GM12801 (cell line): ENCODE data around the gene ANTXR1.

ENCODE experiments used
- TF ChIP-seq, protein P1 (sequence below): IDR thresholded peaks from one replicate; pipeline ENCODE4 v1.5.1; 2011; ENCODE audit warnings: control low read depth; ENCODE audit not compliant: insufficient read length; ENCODE audit errors: extremely low read depth

ANTXR1 gene

DNA sequence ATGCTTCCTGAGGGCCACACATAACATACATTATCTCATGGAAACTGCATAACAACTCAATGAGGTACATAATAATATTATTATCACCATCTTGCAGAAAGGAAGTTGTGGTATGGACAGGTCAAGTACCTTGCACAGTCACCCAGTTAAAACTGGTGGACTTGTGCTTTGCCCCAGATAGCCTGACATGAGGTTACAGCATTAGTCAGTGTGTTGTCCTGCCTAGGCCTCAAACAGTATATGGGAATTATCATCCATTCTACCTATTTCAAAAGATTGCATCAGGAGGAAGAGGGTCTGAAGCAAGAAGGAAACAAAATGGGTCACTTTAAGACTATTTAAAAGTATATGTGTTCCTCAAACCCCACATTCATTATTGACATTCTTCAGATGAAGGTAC, 5.4 kb upstream of the ANTXR1 start:
- TF ChIP-seq, protein P1, sequence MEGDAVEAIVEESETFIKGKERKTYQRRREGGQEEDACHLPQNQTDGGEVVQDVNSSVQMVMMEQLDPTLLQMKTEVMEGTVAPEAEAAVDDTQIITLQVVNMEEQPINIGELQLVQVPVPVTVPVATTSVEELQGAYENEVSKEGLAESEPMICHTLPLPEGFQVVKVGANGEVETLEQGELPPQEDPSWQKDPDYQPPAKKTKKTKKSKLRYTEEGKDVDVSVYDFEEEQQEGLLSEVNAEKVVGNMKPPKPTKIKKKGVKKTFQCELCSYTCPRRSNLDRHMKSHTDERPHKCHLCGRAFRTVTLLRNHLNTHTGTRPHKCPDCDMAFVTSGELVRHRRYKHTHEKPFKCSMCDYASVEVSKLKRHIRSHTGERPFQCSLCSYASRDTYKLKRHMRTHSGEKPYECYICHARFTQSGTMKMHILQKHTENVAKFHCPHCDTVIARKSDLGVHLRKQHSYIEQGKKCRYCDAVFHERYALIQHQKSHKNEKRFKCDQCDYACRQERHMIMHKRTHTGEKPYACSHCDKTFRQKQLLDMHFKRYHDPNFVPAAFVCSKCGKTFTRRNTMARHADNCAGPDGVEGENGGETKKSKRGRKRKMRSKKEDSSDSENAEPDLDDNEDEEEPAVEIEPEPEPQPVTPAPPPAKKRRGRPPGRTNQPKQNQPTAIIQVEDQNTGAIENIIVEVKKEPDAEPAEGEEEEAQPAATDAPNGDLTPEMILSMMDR = no peak

DNA sequence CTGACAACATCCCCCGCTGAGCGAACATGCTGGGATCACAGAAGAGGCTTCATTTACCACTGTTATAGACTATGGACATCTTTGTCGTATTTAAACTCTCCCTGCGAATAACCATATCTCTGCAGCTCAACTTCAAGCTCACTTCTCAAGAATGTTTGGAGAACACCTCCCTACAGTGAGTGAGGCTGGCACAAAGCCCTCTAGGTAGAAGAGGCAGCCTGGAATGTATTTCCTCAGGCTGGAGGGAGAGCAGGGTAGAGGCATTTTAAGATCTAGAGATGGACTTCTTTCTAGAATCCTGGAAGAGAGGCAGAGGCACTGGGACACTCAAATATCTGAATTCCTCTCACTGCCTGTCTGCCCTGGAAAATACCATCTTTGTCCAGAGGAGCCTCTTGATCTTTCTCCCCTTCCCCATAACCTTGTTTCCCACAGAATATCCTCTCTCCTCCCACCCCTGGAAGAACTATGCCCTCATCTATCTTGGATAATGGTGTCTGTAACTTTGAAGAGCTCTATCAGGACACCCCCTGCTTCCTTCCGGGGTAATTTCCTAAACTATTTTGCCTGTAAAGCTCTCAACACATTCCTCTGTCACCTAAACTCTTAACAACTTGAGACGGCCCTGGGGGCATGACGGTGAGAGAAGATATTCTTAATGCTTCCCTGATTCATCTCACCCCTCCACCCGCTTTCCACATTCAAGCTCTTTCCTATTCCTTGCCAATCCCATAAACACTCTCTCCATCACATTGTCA, 2.4 kb upstream of the ANTXR1 start:
- TF ChIP-seq, protein P1 = no peak

DNA sequence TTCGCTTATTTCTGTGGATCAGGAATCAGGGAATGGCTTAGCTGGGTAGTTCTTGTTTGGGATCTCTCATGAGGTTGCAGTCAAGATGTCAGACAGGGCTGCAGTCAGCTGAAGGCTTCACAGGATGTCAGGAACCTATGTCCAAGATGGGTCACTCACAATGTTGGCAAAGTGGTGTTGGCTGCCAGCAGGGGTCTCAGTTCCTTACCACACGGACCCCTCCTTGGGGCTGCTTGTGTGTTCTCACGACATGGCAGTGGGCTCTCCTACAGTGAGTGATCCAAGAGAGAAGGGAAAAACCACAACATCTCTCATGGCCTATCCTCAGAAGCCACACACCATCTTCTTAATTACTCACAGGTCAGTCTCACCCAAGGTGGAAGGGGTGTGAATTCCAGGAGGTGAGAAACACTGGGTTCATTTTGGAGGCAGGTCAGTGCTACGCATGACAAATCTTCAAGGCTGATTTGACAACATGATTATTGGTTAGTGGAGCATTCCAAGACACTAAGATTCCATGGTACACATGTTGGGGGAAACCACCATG, 1.3 kb upstream of the ANTXR1 start:
- TF ChIP-seq, protein P1 = no peak

DNA sequence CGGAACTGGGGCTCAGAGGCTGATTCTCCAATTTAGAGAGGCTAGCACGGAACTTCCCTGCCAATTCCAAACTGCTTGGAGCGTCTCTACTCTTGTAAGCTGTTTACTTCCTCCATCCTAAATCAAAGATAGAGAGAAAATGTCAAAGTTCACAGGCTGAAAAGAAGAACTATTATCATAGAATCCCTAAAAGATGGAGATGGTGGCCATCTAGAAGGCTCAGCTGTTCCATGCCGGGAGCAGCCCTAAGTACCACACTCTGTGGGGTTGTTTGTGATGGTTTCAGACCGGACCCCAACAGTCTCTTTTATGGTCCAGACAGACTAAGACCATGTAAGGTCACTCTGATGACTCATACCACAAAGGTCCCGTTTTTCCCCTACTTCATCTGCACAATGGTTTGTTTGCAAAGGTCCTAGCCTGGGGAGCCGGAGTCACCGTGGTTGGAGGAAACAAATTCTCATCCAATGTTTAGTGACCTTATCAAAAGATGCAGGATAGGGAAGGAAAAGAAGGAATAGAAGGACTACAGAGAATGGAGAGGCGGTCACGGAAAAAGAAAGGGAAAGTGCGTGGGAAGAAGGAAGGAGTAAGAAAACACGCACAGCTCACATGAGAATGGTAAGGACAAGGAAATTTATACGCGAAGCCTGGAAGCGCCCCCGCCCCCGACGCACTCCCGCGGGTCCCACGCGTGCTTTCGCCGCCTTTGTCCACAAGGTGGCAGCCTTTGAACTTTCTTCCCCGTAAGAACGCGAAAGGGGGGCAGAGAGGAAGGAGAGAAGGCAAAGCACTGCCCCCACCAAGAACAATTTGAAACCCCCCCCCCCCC, 453 bp upstream of the ANTXR1 start:
- TF ChIP-seq, protein P1 = no peak

DNA sequence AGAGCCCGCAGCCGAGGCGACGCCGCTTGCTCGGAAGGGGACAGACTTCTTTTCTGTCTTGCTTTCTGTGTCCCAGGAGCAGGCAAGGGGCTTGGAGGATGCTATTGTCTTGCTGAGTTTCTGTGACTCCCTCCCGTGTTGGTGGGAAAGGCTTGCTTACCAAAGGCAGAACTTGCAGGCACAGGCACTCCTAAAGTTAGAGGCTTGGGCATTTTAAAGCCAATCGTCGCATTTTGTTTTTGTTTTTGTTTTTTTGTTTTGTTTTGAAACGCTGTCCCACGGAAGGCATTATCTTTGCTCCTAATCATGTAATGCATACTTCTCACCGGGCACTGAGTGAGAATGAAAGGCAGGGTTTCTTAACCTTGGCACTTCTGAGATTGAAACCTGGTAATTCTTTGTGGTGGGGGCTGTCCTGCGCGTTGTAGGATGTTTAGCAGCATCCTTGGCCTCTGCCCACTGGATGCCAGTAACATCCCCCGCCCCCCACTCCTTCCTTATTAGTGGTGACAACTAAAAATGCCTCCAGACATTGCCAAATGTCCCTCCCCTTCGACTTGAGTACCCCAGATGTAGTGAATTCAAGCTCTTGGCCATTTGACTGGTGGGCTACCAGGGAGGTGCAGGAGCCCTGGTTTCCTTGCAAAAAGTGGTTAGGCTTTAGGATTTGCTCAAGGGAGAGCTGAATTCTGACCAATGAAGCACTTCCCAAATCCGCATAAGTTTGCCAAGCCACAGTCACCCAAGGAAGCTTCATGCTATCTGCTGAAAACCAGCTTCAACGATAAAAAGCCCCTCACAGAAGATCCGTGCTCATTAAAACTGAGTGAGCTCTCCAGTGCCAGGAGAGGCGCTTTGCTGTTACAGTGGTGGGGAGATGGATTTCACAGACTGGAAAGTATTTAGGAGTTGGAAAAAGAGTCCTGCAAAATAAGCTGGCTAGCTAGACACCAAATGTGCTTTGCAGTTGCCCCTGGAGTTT, 1.2 kb downstream of the ANTXR1 start:
- TF ChIP-seq, protein P1 = no peak

DNA sequence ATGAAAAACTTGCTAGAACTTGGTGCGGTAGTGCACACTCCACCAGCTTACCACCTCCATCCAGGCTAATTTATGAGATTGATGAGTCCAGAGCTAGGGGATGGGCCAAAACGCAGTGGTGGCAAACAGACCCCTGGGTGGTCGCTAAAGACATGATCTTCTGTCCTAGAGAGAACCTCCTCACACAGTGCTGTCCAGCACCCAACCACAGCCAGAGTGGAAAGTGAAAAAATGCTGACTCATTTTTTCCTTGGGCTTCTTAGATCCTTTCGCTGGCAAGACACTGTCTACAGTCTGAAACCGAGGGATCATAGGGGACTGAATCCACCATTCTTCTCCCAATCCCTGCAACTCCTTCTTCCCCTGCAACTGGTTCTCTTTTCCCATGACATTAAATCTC, 4.1 kb downstream of the ANTXR1 start:
- TF ChIP-seq, protein P1 = no peak

DNA sequence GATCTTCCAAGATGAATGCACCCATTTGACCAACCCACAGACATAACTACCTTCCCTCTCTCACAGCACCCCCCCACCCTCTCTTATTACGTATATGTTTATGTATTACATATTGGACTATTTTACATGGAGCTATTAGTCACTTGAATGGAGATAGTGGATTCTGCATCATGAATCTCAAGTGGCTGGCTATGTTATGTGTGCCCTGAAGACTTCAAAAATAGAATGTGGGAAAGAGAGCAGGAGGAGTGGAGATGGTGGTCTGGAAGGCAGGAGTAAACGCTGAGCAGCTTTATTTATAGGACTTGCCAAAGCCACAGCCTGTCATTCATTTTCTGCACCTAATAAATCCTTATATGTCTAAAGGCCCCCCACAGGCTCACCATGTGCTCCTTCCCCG, 4.9 kb downstream of the ANTXR1 start:
- TF ChIP-seq, protein P1 = no peak
